NT2/D1 (cell line): Measurements from ENCODE around the gene MMP17.
A peak's percentile ranks its signal among the peaks of the same experiment; 100 is the strongest.

ENCODE experiments used
- DNase-seq: peaks from one replicate; pipeline ENCODE4 v3.0.0-alpha.2; 2011; ENCODE audit warnings: low read depth, low spot score
- H3K27me3 ChIP-seq: 2 replicates; pipeline ENCODE4 v1.6.0; 2011; ENCODE audit warnings: mild to moderate bottlenecking; ENCODE audit not compliant: insufficient read length, insufficient read depth
- H3K36me3 ChIP-seq: 2 replicates; pipeline ENCODE4 v1.6.1; 2011; ENCODE audit warnings: mild to moderate bottlenecking, low read length, mixed read lengths; ENCODE audit not compliant: insufficient read depth, insufficient read length
- H3K4me1 ChIP-seq: 2 replicates; pipeline ENCODE4 v1.5.1; 2011; ENCODE audit not compliant: insufficient read depth, insufficient read length
- H3K4me3 ChIP-seq: 2 replicates; pipeline ENCODE4 v1.5.1; 2011; ENCODE audit warnings: low read depth; ENCODE audit not compliant: insufficient read length
- H3K9ac ChIP-seq: 2 replicates; pipeline ENCODE4 v1.6.0; 2011; ENCODE audit warnings: low read depth; ENCODE audit not compliant: insufficient read length
- H3K9me3 ChIP-seq: 2 replicates; pipeline ENCODE4 v1.5.1; 2011; ENCODE audit warnings: mild to moderate bottlenecking, low read length; ENCODE audit not compliant: insufficient read depth
- SUZ12 ChIP-seq: IDR thresholded peaks from 2 replicates; pipeline ENCODE4 v1.6.1; 2011; ENCODE audit not compliant: insufficient read length, insufficient read depth; ENCODE audit errors: extremely low read depth
- YY1 ChIP-seq: IDR thresholded peaks from 2 replicates; pipeline ENCODE4 v1.6.1; 2011; ENCODE audit not compliant: insufficient read length, insufficient read depth
- ZNF274 ChIP-seq: IDR thresholded peaks from 2 replicates; pipeline ENCODE4 v1.6.1; 2011; ENCODE audit warnings: mild to moderate bottlenecking, low read depth, low read length

MMP17 gene

DNA sequence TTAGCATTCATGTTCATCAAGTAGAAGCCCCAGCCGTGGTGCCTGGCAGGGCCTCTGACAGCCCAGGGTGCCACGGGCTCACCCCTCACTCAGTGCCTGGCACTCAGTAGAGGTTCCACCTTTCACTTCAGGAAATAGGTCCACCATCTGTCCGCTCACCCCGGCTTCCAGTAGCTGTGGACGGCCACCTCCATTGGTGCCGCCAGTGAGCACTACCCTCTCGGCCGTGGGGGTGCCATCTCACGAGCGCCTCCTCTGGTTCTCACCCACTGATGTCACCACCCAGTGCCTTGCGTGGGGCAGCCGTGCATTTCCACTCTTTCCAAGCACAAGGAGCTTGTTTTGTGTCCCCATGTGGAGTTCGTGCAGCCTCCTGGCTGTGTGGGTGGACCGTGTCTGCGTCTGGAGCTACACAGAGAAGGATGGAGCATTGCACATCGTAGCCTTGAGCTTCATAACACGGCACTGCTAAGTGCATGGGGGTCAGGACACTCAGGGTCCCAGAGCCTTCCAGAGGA is 41.0 kb upstream of the MMP17 start:
- Histone ChIP-seq H3K4me3 (no peak overlapping the region), H3K9me3 (no peaks in the 10 kb centered on the region), H3K4me1 (peaks cover 6% of the 10 kb centered on the region), H3K9ac (no peak overlapping the region), H3K27me3 (no peaks in the 10 kb centered on the region), H3K36me3 (peaks cover 79% of the 10 kb centered on the region)
- no peak for TF ChIP-seq YY1
- no peak for TF ChIP-seq ZNF274
- no peak for DNase-seq

DNA sequence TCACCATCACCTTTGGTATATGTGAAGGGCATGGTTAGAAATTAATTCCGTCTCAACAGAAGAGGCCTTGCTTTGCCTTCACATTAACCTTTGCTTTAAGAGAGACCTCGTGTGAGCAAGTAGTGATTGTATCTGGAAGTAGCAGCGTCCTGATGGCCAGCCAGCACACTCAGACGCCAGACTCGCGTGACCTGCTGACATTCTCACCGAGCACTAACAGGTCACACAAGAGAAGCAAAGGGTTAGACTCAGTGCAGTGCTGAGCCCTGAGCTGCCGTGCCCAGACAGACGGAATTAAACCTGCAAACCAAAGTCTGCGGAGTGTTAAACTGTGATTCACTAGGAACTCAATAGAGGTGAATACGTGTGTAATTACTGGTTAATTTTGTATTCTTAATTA is 40.1 kb upstream of the MMP17 start:
- Histone ChIP-seq H3K4me1 (peaks cover 6% of the 10 kb centered on the region), H3K9me3 (no peaks in the 10 kb centered on the region), H3K36me3 (peaks cover 78% of the 10 kb centered on the region), H3K9ac (no peak overlapping the region), H3K4me3 (no peak overlapping the region), H3K27me3 (no peaks in the 10 kb centered on the region)
- no peak for TF ChIP-seq SUZ12
- TF ChIP-seq YY1, result no peak
- TF ChIP-seq ZNF274, result no peak
- no peak for DNase-seq

DNA sequence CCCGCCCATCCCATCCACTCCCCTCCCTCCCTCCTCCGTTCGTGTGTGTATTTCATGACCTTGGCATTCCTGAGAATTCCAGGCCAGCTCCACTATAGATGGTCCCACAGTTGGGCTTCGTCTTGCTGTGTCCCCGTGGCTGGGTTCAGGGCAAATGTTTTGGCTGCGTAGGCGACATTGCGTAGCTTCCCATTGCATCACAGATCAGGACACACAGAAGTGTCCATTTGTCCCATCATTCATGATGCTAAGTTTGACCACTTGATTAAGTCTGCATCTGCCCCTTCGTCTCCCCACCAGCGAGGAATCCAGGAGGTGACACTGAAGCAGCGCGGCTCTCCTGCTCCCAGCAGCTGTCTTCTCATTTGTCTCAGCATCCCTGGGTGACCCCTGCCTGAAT is 38.6 kb upstream of the MMP17 start:
- Histone ChIP-seq H3K27me3 (no peaks in the 10 kb centered on the region), H3K4me3 (no peak overlapping the region), H3K9ac (no peak overlapping the region), H3K36me3 (peaks cover 89% of the 10 kb centered on the region), H3K9me3 (no peaks in the 10 kb centered on the region), H3K4me1 (peaks cover 10% of the 10 kb centered on the region)
- TF ChIP-seq ZNF274 (no peak), SUZ12 (no peak), YY1 (no peak)
- no peak for DNase-seq

DNA sequence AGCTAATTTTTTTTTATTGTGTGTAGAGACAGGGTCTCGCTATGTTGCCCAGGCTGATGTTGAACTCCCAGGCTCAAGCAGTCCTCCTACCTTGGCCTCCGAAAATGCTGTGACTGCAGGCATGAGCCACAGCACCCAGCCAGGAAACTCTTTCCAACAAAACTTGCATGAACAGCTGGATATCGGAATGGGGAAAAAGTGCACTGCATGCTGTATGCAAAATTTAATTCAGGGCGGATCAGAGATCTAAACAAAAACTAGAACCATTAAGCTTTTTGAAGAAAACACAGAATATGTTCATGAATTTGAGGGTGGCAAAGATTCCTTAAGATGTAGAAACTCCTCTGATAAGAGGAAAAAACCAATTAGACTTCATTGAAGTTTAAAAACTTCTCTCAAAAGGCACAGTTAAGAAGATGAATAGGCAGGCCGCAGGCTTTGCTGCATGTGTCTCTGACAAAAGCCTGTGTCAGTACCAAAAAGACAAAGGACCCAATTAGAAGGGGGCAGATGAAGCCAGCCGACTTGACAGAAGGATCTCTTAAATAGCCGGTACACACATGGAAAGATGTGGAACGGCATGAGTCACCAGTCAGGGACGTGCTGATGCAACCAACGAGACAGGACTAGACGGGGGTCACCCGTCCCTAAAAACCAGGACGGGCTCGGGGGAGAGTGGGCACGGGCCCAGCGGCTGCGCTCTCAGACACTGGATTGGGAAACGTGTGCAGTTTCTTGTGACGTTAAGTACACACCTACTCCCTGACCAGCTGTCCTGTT is 34.8 kb upstream of the MMP17 start:
- no peak for DNase-seq
- Histone ChIP-seq H3K9me3 (no peaks in the 10 kb centered on the region), H3K4me3 (no peak overlapping the region), H3K27me3 (no peaks in the 10 kb centered on the region), H3K4me1 (peaks cover 21% of the 10 kb centered on the region), H3K9ac (no peak overlapping the region), H3K36me3 (peaks cover 83% of the 10 kb centered on the region)
- TF ChIP-seq ZNF274 (no peak), SUZ12 (no peak), YY1 (no peak)

DNA sequence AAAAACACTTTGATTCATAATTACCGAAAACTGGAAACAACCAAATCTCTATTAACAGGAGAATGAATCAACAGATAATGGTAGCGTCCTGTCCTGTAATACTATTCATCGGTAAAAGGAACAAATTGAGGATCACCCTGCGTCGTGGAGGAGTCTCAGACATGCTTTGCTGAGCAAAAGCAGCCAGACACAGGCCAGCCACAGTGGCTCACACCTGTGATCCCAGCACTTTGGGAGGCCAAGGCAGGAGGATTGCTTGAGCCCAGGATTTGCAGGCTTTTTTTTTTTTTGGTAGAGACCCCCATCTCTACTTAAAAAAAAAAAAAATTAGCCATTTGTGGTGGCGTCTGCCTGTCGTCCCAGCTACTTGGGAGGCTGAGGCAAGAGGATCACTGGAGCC is 34.1 kb upstream of the MMP17 start:
- no peak for DNase-seq
- TF ChIP-seq YY1, result no peak
- TF ChIP-seq ZNF274, result no peak
- peaks cover 21% of the 10 kb centered on the region for H3K4me1 ChIP-seq
- no peaks in the 10 kb centered on the region for H3K9me3 ChIP-seq
- no peak overlapping the region for H3K4me3 ChIP-seq
- H3K27me3 ChIP-seq, result no peaks in the 10 kb centered on the region
- peaks cover 80% of the 10 kb centered on the region for H3K36me3 ChIP-seq
- H3K9ac ChIP-seq, result no peak overlapping the region

DNA sequence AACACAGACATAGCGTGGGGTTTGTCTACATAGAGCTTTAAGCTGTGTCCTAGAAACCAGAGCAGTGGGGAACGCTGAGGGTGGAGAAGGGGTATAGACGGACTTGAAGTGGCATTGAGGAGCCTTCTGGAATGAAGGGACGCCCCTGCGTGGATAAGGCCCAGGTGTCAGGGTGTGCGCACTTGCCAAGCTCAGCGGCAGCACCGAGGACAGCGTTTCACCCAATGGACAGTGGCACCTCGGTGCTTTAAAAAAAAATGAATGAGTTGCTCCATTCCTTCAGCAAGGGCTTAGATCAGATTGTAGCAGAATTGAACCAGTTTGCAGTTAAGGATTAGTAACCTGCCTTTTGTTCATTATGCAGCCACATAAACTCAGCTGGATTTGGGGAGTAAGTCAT is 33.6 kb upstream of the MMP17 start:
- Histone ChIP-seq H3K4me3 (no peak overlapping the region), H3K4me1 (peaks cover 21% of the 10 kb centered on the region), H3K36me3 (peaks cover 81% of the 10 kb centered on the region), H3K9ac (no peak overlapping the region), H3K27me3 (no peaks in the 10 kb centered on the region), H3K9me3 (no peaks in the 10 kb centered on the region)
- no peak for DNase-seq
- TF ChIP-seq SUZ12, result no peak
- no peak for TF ChIP-seq YY1
- TF ChIP-seq ZNF274, result no peak

DNA sequence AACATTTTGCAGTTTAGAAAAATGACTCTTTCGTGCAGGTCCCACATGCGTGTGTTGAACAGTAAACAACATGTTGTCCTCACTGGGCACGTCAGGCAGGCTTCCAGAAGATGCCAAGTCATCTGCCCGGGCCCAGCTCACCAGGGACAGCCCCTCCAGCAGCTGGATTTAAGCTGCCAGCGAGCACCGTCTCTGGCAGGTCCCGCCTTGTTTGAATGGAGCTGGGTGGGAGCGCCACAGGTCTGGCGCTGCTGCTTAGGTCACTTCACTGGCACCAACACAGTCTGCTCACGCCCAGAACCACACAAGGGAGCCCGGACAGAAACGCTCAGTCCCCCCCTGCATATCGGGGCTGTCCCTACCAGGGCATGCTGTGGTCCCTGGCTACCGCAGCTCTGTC is 33.1 kb upstream of the MMP17 start:
- no peak for TF ChIP-seq YY1
- TF ChIP-seq SUZ12, result no peak
- no peak for TF ChIP-seq ZNF274
- Histone ChIP-seq H3K4me3 (no peak overlapping the region), H3K27me3 (no peaks in the 10 kb centered on the region), H3K9ac (peak overlapping the region; percentile 65), H3K9me3 (no peaks in the 10 kb centered on the region), H3K4me1 (peaks cover 25% of the 10 kb centered on the region), H3K36me3 (peaks cover 81% of the 10 kb centered on the region)
- no peak for DNase-seq
